ENCODE data around the gene BRMS1. TPM values are rescaled to one million over a fixed set of nuclear protein-coding genes. Genes with fewer than 3 reads are reported as not detected.
"Not testable (repeated sequence)": the region's sequence is repeated elsewhere in the genome, so short reads cannot be mapped to it uniquely, and the experiment has no call there.

The BRMS1 gene
- total and polyA plus RNA-seq, 10 of the 15 experiments (the other 5 are each of a cell fraction or from before 2014, with no cell fraction given) = 2.1 to 85.3 (median 48.5) TPM

DNA sequence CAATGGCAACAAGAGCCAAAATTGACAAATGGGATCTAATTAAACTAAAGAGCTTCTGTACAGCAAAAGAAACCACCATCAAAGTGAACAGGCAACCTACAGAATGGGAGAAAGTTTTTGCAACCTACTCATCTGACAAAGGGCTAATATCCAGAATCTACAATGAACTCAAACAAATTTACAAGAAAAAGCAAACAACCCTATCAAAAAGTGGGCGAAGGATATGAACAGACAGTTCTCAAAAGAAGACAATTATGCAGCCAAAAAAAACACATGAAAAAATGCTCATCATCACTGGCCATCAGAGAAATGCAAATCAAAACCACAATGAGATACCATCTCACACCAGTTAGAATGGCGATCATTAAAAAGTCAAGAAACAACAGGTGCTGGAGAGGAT, 24.6 kb downstream of the BRMS1 start:
- WGBS (ENCODE audit: insufficient coverage, insufficient replicate concordance, low lambda C conversion rate, missing lambda C conversion rate) = 81% methylated on average over 2 of the region's 2 CpGs
- SMC1A ChIA-PET (ENCODE audit: uncharacterized antibody, unreplicated experiment) = not testable (repeated sequence)

DNA sequence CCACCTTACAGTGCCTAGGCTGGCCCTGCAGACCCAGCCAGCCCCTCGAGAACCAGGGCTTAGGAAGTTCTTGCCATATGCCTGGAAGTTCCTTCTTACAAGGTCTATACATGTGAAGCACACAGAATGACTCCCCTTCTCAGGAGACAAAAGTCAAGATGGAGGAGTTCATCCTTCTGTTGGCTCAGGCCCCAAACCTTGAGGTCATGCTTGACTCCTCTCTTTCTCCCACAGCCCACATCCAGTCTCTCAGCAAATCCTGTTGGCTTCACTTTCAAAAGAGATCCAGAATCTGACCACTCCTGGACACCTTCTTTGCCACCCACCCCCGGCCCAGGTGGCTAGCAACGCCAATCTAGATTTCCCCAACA, 26.3 kb downstream of the BRMS1 start:
- RAD21 ChIA-PET (ENCODE audit: unreplicated experiment) = no interaction called here
- TF ChIP-seq BCL11A (IDR thresholded peaks at IDR 0.05; ENCODE audit: low read depth, low read length) (no peak), BRCA1 (IDR thresholded peaks at IDR 0.05; ENCODE audit: low read depth, low read length) (no peak)
- Histone ChIP-seq H3K4me1 (ENCODE audit: control insufficient read depth, insufficient read depth, low read length) (peaks cover 18% of the 10 kb centered on the region), H3K27me3 (replicated peaks in 1 of 2; ENCODE audit: control insufficient read depth in 2 of 2, insufficient read depth in 2 of 2, low read length in 1 of 2) (no peaks in the 10 kb centered on the region; a peak in 1 of 4 replicates), H3K9me3 (replicated peaks; ENCODE audit: control insufficient read depth, insufficient read depth, low read length) (no peaks in the 10 kb centered on the region; the same call in 2 of the 3 replicates), H3K27ac (ENCODE audit: control insufficient read depth, insufficient read depth) (peak overlapping the region; percentile 82), H3K36me3 (ENCODE audit: control insufficient read depth in 2 of 2, insufficient read depth in 2 of 2, low read length in 1 of 2) (no peaks in the 10 kb centered on the region), H3K9ac (ENCODE audit: control insufficient read depth, insufficient read depth, low read length) (peak overlapping the region; percentile 50), H3K4me2 (ENCODE audit: control insufficient read depth, insufficient read depth) (no peak overlapping the region; the same call in 1 of the 2 replicates), H4K20me1 (ENCODE audit: control insufficient read depth, insufficient read depth) (no peaks in the 10 kb centered on the region), H3K4me3 (no peak overlapping the region), H3K79me2 (ENCODE audit: control insufficient read depth, insufficient read depth, low read length) (no peaks in the 10 kb centered on the region), H2AFZ (ENCODE audit: control insufficient read depth, low read depth, low read length) (peak overlapping the region; percentile 82)
- intact Hi-C loops (cut with micrococcal nuclease; ENCODE audit: unreplicated experiment) (no loop called here), in situ Hi-C loops (cut with MboI) (no loop called here)
- BruUV-seq (replicated peaks) = no TSS peak
- ATAC-seq (no peak), DNase-seq (ENCODE audit: low read depth, low spot score) (no peak), FAIRE-seq (no peak)
- POLR2A ChIA-PET = interaction anchor here (1.6 kb wide), 1 partner anchor 30 kb away, joined by 3 read pairs; the partner anchor contains the start of gene YIF1A
- CTCF ChIA-PET = interaction anchor here (1.9 kb wide), 1 partner anchor 67 kb away, joined by 7 read pairs; no protein-coding TSS in a partner anchor
- SMC1A ChIA-PET (ENCODE audit: uncharacterized antibody, unreplicated experiment) = no interaction called here
- 58% methylated on average over 3 of the region's 3 CpGs for WGBS (ENCODE audit: insufficient coverage, insufficient replicate concordance, low lambda C conversion rate, missing lambda C conversion rate)

More for the DNA sequence above, 24.6 kb downstream of the BRMS1 start:
- CTCF ChIA-PET; H3K4me3 ChIP-seq; FAIRE-seq; H3K27ac ChIP-seq (ENCODE audit: control insufficient read depth, insufficient read depth); H3K79me2 ChIP-seq (ENCODE audit: control insufficient read depth, insufficient read depth, low read length); BruUV-seq (replicated peaks); DNase-seq (ENCODE audit: low read depth, low spot score); ATAC-seq; RAD21 ChIA-PET (ENCODE audit: unreplicated experiment); H3K36me3 ChIP-seq (ENCODE audit: control insufficient read depth in 2 of 2, insufficient read depth in 2 of 2, low read length in 1 of 2); in situ Hi-C loops (cut with MboI); intact Hi-C loops (cut with micrococcal nuclease; ENCODE audit: unreplicated experiment); POLR2A ChIA-PET; H2AFZ ChIP-seq (ENCODE audit: control insufficient read depth, low read depth, low read length); H3K9me3 ChIP-seq (replicated peaks; ENCODE audit: control insufficient read depth, insufficient read depth, low read length); H3K9ac ChIP-seq (ENCODE audit: control insufficient read depth, insufficient read depth, low read length); H3K27me3 ChIP-seq (replicated peaks in 1 of 2; ENCODE audit: control insufficient read depth in 2 of 2, insufficient read depth in 2 of 2, low read length in 1 of 2); H3K4me2 ChIP-seq (ENCODE audit: control insufficient read depth, insufficient read depth); H4K20me1 ChIP-seq (ENCODE audit: control insufficient read depth, insufficient read depth): not testable (repeated sequence)
- H3K4me1 ChIP-seq (ENCODE audit: control insufficient read depth, insufficient read depth, low read length) = peaks cover 18% of the 10 kb centered on the region

Measured in GM12878 (cell line).